D341Med (cell line): ENCODE measurements around the gene EXOC1.
"Not testable (repeated sequence)": the region's sequence is repeated elsewhere in the genome, so short reads cannot be mapped to it uniquely, and the experiment has no call there.

ENCODE experiments used
- DNase-seq: peaks from one replicate; pipeline ENCODE4 v3.0.0; 2012; ENCODE audit warnings: low spot score

The EXOC1 gene

GRCh38 chr4:55853484-55854046 lies at the start of gene EXOC1:
Gene EXOC1 (plus strand): TSS chr4:55853648. CDS start chr4:55858324, 4,676 bp downstream.
- DNase-seq = peak; percentile 96

- DNase-seq = no peak
These were observed 45.9 kb upstream of the EXOC1 start for GRCh38 chr4:55807556-55807955.

GRCh38 chr4:55808186-55808585 lies 45.3 kb upstream of the EXOC1 start:
- no peak for DNase-seq

GRCh38 chr4:55808632-55809031 lies 44.8 kb upstream of the EXOC1 start:
- DNase-seq = no peak

- no peak for DNase-seq
These were observed 35.8 kb upstream of the EXOC1 start for GRCh38 chr4:55817691-55818090.

GRCh38 chr4:55819634-55820033 lies 33.8 kb upstream of the EXOC1 start, which contains the start of gene EXOC1L:
Gene EXOC1L (plus strand): TSS chr4:55819790. CDS start chr4:55820027, 237 bp downstream.
- DNase-seq = no peak

GRCh38 chr4:55820279-55820678 lies 33.2 kb upstream of the EXOC1 start:
- no peak for DNase-seq

GRCh38 chr4:55822329-55822728 lies 31.1 kb upstream of the EXOC1 start:
- DNase-seq = no peak

- no peak for DNase-seq
These were observed 28.6 kb upstream of the EXOC1 start for GRCh38 chr4:55824865-55825264.

- no peak for DNase-seq
These were observed 26.5 kb upstream of the EXOC1 start for GRCh38 chr4:55826986-55827385.

GRCh38 chr4:55827582-55827981 lies 25.9 kb upstream of the EXOC1 start:
- no peak for DNase-seq

GRCh38 chr4:55830048-55830447 lies 23.4 kb upstream of the EXOC1 start:
- DNase-seq = no peak

- peak; percentile 33 for DNase-seq
These were observed 22.7 kb upstream of the EXOC1 start for GRCh38 chr4:55830716-55831115.

GRCh38 chr4:55834086-55834795 lies 19.2 kb upstream of the EXOC1 start:
- no peak for DNase-seq

- DNase-seq = no peak
These were observed 15.5 kb upstream of the EXOC1 start for GRCh38 chr4:55837903-55838302.

GRCh38 chr4:55838356-55838755 lies 15.1 kb upstream of the EXOC1 start:
- no peak for DNase-seq

- no peak for DNase-seq
These were observed 14.5 kb upstream of the EXOC1 start for GRCh38 chr4:55838952-55839351.

GRCh38 chr4:55840956-55841355 lies 12.5 kb upstream of the EXOC1 start:
- no peak for DNase-seq

- DNase-seq = not testable (repeated sequence)
These were observed 11.8 kb upstream of the EXOC1 start for GRCh38 chr4:55841373-55842239.

GRCh38 chr4:55842312-55842711 lies 11.1 kb upstream of the EXOC1 start:
- not testable (repeated sequence) for DNase-seq

GRCh38 chr4:55849724-55850123 lies 3.7 kb upstream of the EXOC1 start:
- DNase-seq = no peak

GRCh38 chr4:55851885-55852284 lies 1.6 kb upstream of the EXOC1 start:
- DNase-seq = no peak

GRCh38 chr4:55854129-55854528 lies 681 bp downstream of the EXOC1 start:
- peak; percentile 30 for DNase-seq
